ENCODE data around the gene KCNT2.

Gene KCNT2

DNA sequence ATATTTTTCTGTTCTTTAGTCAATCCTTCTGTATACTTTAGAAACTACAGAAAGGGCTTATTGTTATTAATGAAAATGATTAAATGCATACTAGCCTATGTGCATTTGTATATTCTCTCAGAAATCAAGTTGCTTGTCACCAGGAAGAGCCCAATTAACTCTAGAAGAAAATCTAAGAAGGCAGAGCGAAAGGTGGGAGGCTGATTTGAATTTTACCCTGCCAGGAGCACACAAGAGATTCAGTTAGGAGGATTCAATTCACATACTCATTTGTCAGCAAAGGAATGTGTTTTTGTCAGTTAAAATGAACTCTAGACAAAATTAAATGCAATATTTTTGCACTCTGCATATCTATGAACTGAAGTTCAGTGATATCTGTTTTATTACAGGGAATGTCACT is 411.8 kb downstream of the KCNT2 start:
- Histone ChIP-seq H3K79me2 (ENCODE audit: insufficient read depth, low read depth) (no peaks in the 10 kb centered on the region), H3K36me3 (ENCODE audit: insufficient read depth) (no peaks in the 10 kb centered on the region), H3K27ac (no peak overlapping the region), H3K27me3 (ENCODE audit: insufficient read depth, low read depth) (no peaks in the 10 kb centered on the region), H3K4me3 (IDR thresholded peaks at IDR 0.05; ENCODE audit: insufficient read depth, low read depth, low read length) (no peak overlapping the region), H2AFZ (ENCODE audit: low read depth) (no peak overlapping the region), H3K4me2 (no peak overlapping the region), H3K9ac (no peak overlapping the region), H3K4me1 (ENCODE audit: low read depth, poor library complexity, severe bottlenecking) (no peaks in the 10 kb centered on the region), H4K20me1 (ENCODE audit: insufficient read depth) (no peaks in the 10 kb centered on the region)
- no peak for TF ChIP-seq CTCF (conservative IDR thresholded peaks at IDR 0.05; ENCODE audit: low read depth, low read length)

GRCh38 chr1:196193896-196194559 is 414.2 kb downstream of the KCNT2 start:
- Histone ChIP-seq H2AFZ (ENCODE audit: low read depth) (no peak overlapping the region), H3K27me3 (ENCODE audit: insufficient read depth, low read depth) (no peaks in the 10 kb centered on the region), H3K4me3 (IDR thresholded peaks at IDR 0.05; ENCODE audit: insufficient read depth, low read depth, low read length) (no peak overlapping the region), H3K4me1 (ENCODE audit: low read depth, poor library complexity, severe bottlenecking) (no peaks in the 10 kb centered on the region), H4K20me1 (ENCODE audit: insufficient read depth) (no peaks in the 10 kb centered on the region), H3K4me2 (no peak overlapping the region), H3K36me3 (ENCODE audit: insufficient read depth) (no peaks in the 10 kb centered on the region), H3K27ac (no peak overlapping the region), H3K9ac (no peak overlapping the region), H3K79me2 (ENCODE audit: insufficient read depth, low read depth) (no peaks in the 10 kb centered on the region)
- TF ChIP-seq CTCF (conservative IDR thresholded peaks at IDR 0.05; ENCODE audit: low read depth, low read length), result no peak

- Histone ChIP-seq H2AFZ (ENCODE audit: low read depth) (no peak overlapping the region), H3K79me2 (ENCODE audit: insufficient read depth, low read depth) (no peaks in the 10 kb centered on the region), H3K4me1 (ENCODE audit: low read depth, poor library complexity, severe bottlenecking) (no peaks in the 10 kb centered on the region), H4K20me1 (ENCODE audit: insufficient read depth) (no peaks in the 10 kb centered on the region), H3K4me2 (no peak overlapping the region), H3K4me3 (IDR thresholded peaks at IDR 0.05; ENCODE audit: insufficient read depth, low read depth, low read length) (no peak overlapping the region), H3K9ac (no peak overlapping the region), H3K27me3 (ENCODE audit: insufficient read depth, low read depth) (no peaks in the 10 kb centered on the region), H3K36me3 (ENCODE audit: insufficient read depth) (no peaks in the 10 kb centered on the region), H3K27ac (no peak overlapping the region)
- no peak for TF ChIP-seq CTCF (conservative IDR thresholded peaks at IDR 0.05; ENCODE audit: low read depth, low read length)
Observed at GRCh38 chr1:196183941-196184340, 424.3 kb downstream of the KCNT2 start.

DNA sequence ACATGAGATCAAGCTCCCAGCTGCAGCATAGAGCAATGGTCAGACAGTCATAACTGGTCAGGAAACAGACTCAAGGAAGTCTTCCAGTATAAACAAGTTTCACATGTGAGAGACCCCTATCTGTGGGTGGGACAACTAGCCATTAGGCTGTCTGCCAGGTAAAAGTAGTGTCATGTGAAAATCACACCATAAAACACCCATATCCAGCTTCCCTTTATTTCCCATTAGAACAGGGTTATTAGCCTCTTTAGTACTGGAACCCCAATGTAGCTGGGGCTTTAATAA is 426.7 kb downstream of the KCNT2 start:
- Histone ChIP-seq H3K4me1 (ENCODE audit: low read depth, poor library complexity, severe bottlenecking) (no peaks in the 10 kb centered on the region), H3K4me3 (IDR thresholded peaks at IDR 0.05; ENCODE audit: insufficient read depth, low read depth, low read length) (no peak overlapping the region), H4K20me1 (ENCODE audit: insufficient read depth) (no peaks in the 10 kb centered on the region), H3K79me2 (ENCODE audit: insufficient read depth, low read depth) (no peaks in the 10 kb centered on the region), H3K27me3 (ENCODE audit: insufficient read depth, low read depth) (no peaks in the 10 kb centered on the region), H3K9ac (no peak overlapping the region), H3K36me3 (ENCODE audit: insufficient read depth) (no peaks in the 10 kb centered on the region), H3K27ac (no peak overlapping the region), H3K4me2 (no peak overlapping the region), H2AFZ (ENCODE audit: low read depth) (no peak overlapping the region)
- TF ChIP-seq CTCF (conservative IDR thresholded peaks at IDR 0.05; ENCODE audit: low read depth, low read length), result no peak

Measured in KMS-11 (cell line).